BE2C (cell line): ENCODE measurements around the gene ZBTB24.

ENCODE experiments used
- DNase-seq: peaks from one replicate; pipeline ENCODE4 v3.0.0-alpha.2; 2020
- H3K27me3 ChIP-seq: fragments of 250-450 bp; sonication (Bioruptor Pico); 2 replicates; pipeline ENCODE4 v1.5.1; 2020; ENCODE audit warnings: mild to moderate bottlenecking
- H3K36me3 ChIP-seq: fragments of 250-450 bp; sonication (Bioruptor Pico); 2 replicates; pipeline ENCODE4 v1.5.1; 2020; ENCODE audit warnings: mild to moderate bottlenecking
- H3K4me1 ChIP-seq: fragments of 250-450 bp; sonication (Bioruptor Pico); 2 replicates; pipeline ENCODE4 v1.5.1; 2020
- H3K4me3 ChIP-seq: 2 replicates; pipeline ENCODE4 v1.5.1; 2011; ENCODE audit warnings: low read depth, low read length
- H3K9me3 ChIP-seq: fragments of 250-450 bp; sonication (Bioruptor Pico); 2 replicates; pipeline ENCODE4 v1.5.1; 2020
- CTCF ChIP-seq: IDR thresholded peaks from 2 replicates; pipeline ENCODE4 v1.5.1; 2012; ENCODE audit warnings: mild to moderate bottlenecking, low read depth, low read length

Gene ZBTB24

GRCh38 chr6:109417646-109418045 lies 65.4 kb downstream of the ZBTB24 start:
- H3K4me3 ChIP-seq: no peak overlapping the region
- no peak for DNase-seq
- no peaks in the 10 kb centered on the region for H3K4me1 ChIP-seq
- TF ChIP-seq CTCF: no peak
- H3K9me3 ChIP-seq: no peaks in the 10 kb centered on the region
- no peaks in the 10 kb centered on the region for H3K27me3 ChIP-seq
- H3K36me3 ChIP-seq: no peaks in the 10 kb centered on the region
